ENCODE data around the gene C9orf78. TPM values are rescaled to one million over a fixed set of nuclear protein-coding genes. Genes with fewer than 3 reads are reported as not detected.

Gene C9orf78
- polyA plus RNA-seq, 1 donor (not counting 4 experiments of a cell fraction or from before 2014, with no cell fraction given): 66.5 TPM

- no peak for FAIRE-seq
- no peaks in the 10 kb centered on the region for H3K9me1 ChIP-seq (ENCODE audit: control insufficient read depth, extremely low read depth, insufficient read depth, low read length)
- H3K9ac ChIP-seq (ENCODE audit: control insufficient read depth, extremely low read depth, insufficient read depth, low read length): no peak overlapping the region
- dilution Hi-C loops (cut with MboI; ENCODE audit: extremely low pct_ligation_motif_present, low sequenced_read_pairs): no loop called here
- H3K9me3 ChIP-seq (ENCODE audit: control insufficient read depth, low read depth, low read length): no peaks in the 10 kb centered on the region
- H2AFZ ChIP-seq (ENCODE audit: control insufficient read depth, low read length): no peak overlapping the region
- TF ChIP-seq EZH2 (IDR thresholded peaks at IDR 0.05; ENCODE audit: low read length): no peak
- no peak for TF ChIP-seq CTCF (optimal IDR thresholded peaks at IDR 0.05 in 1 of 3, IDR thresholded peaks at IDR 0.05 in 1 of 3, conservative IDR thresholded peaks at IDR 0.05 in 1 of 3; ENCODE audit: extremely low read depth in 1 of 3, insufficient read depth in 2 of 3, low read length in 3 of 3)
- peaks cover 7% of the 10 kb centered on the region for H3K4me1 ChIP-seq (ENCODE audit: control insufficient read depth, extremely low read depth, insufficient read depth, low read length)
- no peak for DNase-seq (ENCODE audit: low read depth, low spot score)
- H3K4me3 ChIP-seq (ENCODE audit: control insufficient read depth in 2 of 3, extremely low read depth in 1 of 3, insufficient read depth in 2 of 3, low read depth in 1 of 3, low read length in 3 of 3): no peak overlapping the region
- no peaks in the 10 kb centered on the region for H3K79me2 ChIP-seq (ENCODE audit: control insufficient read depth, insufficient read depth, low read length)
- H3K27ac ChIP-seq (ENCODE audit: control insufficient read depth, insufficient read depth, low read length): no peak overlapping the region
- no peak overlapping the region for H3K4me2 ChIP-seq (ENCODE audit: control insufficient read depth, extremely low read depth, insufficient read depth, low read depth, low read length)
- H4K20me1 ChIP-seq (ENCODE audit: control insufficient read depth, extremely low read depth, insufficient read depth, low read length): no peaks in the 10 kb centered on the region
- no peaks in the 10 kb centered on the region for H3K36me3 ChIP-seq (ENCODE audit: control insufficient read depth in 2 of 2, extremely low read depth in 1 of 2, insufficient read depth in 2 of 2, low read length in 2 of 2)
- H3K27me3 ChIP-seq (ENCODE audit: control insufficient read depth, extremely low read depth, insufficient read depth, low read length): no peaks in the 10 kb centered on the region
These were observed 5.0 kb upstream of the C9orf78 start for GRCh38 chr9:129840034-129840433.

- FAIRE-seq: no peak
- DNase-seq (ENCODE audit: low read depth, low spot score): no peak
- Histone ChIP-seq H3K9me3 (ENCODE audit: control insufficient read depth, low read depth, low read length) (no peaks in the 10 kb centered on the region), H3K36me3 (ENCODE audit: control insufficient read depth in 2 of 2, extremely low read depth in 1 of 2, insufficient read depth in 2 of 2, low read length in 2 of 2) (no peaks in the 10 kb centered on the region), H3K4me3 (ENCODE audit: control insufficient read depth in 2 of 3, extremely low read depth in 1 of 3, insufficient read depth in 2 of 3, low read depth in 1 of 3, low read length in 3 of 3) (no peak overlapping the region), H3K9me1 (ENCODE audit: control insufficient read depth, extremely low read depth, insufficient read depth, low read length) (no peaks in the 10 kb centered on the region), H3K27ac (ENCODE audit: control insufficient read depth, insufficient read depth, low read length) (no peak overlapping the region), H3K27me3 (ENCODE audit: control insufficient read depth, extremely low read depth, insufficient read depth, low read length) (no peaks in the 10 kb centered on the region), H4K20me1 (ENCODE audit: control insufficient read depth, extremely low read depth, insufficient read depth, low read length) (no peaks in the 10 kb centered on the region), H3K4me1 (ENCODE audit: control insufficient read depth, extremely low read depth, insufficient read depth, low read length) (peaks cover 7% of the 10 kb centered on the region), H3K9ac (ENCODE audit: control insufficient read depth, extremely low read depth, insufficient read depth, low read length) (no peak overlapping the region), H2AFZ (ENCODE audit: control insufficient read depth, low read length) (no peak overlapping the region), H3K4me2 (ENCODE audit: control insufficient read depth, extremely low read depth, insufficient read depth, low read depth, low read length) (no peak overlapping the region), H3K79me2 (ENCODE audit: control insufficient read depth, insufficient read depth, low read length) (peaks cover 5% of the 10 kb centered on the region)
- TF ChIP-seq CTCF (optimal IDR thresholded peaks at IDR 0.05 in 1 of 3, IDR thresholded peaks at IDR 0.05 in 1 of 3, conservative IDR thresholded peaks at IDR 0.05 in 1 of 3; ENCODE audit: extremely low read depth in 1 of 3, insufficient read depth in 2 of 3, low read length in 3 of 3) (no peak), EZH2 (IDR thresholded peaks at IDR 0.05; ENCODE audit: low read length) (no peak)
- dilution Hi-C loops (cut with MboI; ENCODE audit: extremely low pct_ligation_motif_present, low sequenced_read_pairs): no loop called here
These were observed 4.4 kb upstream of the C9orf78 start for GRCh38 chr9:129839324-129840023.
